Activated CD8-positive, alpha-beta memory T cell treated with anti-CD3 and anti-CD28 coated beads for 36 hours (primary cell): ENCODE results near the gene UEVLD. TPM values are rescaled to one million over a fixed set of nuclear protein-coding genes. Genes with fewer than 3 reads are reported as not detected.

ENCODE experiments used
- CTCF ChIA-PET: fragments of 350-600 bp; sonication (Branson Sonifier 250); formaldehyde crosslinking; loops from one replicate; lab custom pipeline; 2021; ENCODE audit warnings: antibody characterized with exemption; lab: Charles Lee
- POLR2A ChIA-PET: fragments of 350-600 bp; sonication (Branson Sonifier 250); formaldehyde crosslinking; loops from one replicate; lab custom pipeline; 2021; ENCODE audit warnings: antibody characterized with exemption; lab: Charles Lee
- total RNA-seq, 2 experiments: library from RNA; stranded (reverse); gene quantifications; one replicate each; pipeline ENCODE4 v1.2.3, GENCODE V29; 2021

Gene UEVLD
- total RNA-seq, result 10 to 100 TPM; 17.6 to 19.3 TPM

DNA sequence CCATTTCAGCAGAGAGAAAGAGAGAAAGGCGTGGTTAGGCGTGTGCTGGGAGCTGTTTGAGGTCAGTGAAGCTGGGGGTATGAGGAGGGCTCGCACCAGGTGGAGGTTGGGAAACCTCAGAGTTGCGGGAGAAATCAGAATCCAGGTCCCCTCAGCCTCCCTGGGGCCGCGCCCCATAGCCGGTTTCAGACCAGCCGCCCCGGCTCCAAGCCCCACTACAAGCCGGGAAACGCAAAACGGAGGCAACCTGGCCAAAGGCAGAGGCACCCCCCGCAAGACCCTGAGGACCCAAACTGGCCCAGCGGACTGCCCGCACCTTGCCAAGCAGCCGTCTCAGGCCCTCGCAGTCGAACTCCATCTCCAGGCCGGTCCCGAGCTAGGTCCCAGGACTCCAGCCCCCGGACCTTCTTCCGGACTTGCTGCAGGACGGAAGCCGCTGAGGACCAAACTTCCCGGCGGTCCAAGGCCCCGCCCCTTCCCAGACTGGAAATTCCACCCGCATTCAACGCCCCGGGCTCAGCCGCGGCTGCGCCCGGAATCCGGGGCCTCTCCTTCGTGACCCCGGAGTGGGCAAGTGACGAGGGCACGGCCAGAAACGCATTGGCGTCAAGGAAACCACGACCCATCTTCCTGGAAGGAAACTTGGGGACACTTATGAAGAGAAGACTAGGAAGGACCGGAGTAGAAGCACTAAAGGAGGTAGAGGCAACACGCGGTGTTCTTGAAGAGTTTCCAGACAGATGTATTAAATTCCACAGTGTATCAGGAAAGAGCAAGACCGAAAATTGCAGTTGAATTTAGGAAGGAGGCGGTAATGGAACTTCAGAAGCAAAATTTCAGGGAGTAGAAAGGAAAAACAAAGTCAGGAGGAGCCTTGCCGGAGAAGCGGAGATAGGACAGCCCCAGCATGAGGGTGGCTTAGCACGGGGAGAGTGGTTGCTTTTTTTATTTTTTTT lies at the start of gene UEVLD:
TSS of gene UEVLD (minus strand) at position 438 of the 956 bp plus-strand sequence. CDS start at position 358, 80 bp downstream.
- POLR2A ChIA-PET, result interaction anchor here (0.9 to 1.4 kb wide), 5 partner anchors 9 to 193 kb away, joined by 3 to 14 read pairs (median 4); partner anchors contain the start of gene SPTY2D1
- CTCF ChIA-PET, result interaction anchor here (0.8 to 1.7 kb wide), 3 partner anchors 9 to 25 kb away, joined by 3 to 4 read pairs (median 4); no protein-coding TSS in a partner anchor

- ChIA-PET CTCF (interaction anchor here (0.6 to 2.8 kb wide), 6 partner anchors 15 to 108 kb away, joined by 3 to 16 read pairs (median 4); partner anchors contain the start of gene TSG101), POLR2A (interaction anchor here (0.6 to 2.5 kb wide), 10 partner anchors 16 to 238 kb away, joined by 3 to 14 read pairs (median 4); partner anchors contain the start of genes TSG101 and UEVLD)
Observed at GRCh38 chr11:18634140-18635032, 45.9 kb upstream of the UEVLD start, which contains the start of gene SPTY2D1. SPTY2D1 (minus strand) TSS chr11:18634342; CDS start chr11:18634257, 85 bp downstream.

DNA sequence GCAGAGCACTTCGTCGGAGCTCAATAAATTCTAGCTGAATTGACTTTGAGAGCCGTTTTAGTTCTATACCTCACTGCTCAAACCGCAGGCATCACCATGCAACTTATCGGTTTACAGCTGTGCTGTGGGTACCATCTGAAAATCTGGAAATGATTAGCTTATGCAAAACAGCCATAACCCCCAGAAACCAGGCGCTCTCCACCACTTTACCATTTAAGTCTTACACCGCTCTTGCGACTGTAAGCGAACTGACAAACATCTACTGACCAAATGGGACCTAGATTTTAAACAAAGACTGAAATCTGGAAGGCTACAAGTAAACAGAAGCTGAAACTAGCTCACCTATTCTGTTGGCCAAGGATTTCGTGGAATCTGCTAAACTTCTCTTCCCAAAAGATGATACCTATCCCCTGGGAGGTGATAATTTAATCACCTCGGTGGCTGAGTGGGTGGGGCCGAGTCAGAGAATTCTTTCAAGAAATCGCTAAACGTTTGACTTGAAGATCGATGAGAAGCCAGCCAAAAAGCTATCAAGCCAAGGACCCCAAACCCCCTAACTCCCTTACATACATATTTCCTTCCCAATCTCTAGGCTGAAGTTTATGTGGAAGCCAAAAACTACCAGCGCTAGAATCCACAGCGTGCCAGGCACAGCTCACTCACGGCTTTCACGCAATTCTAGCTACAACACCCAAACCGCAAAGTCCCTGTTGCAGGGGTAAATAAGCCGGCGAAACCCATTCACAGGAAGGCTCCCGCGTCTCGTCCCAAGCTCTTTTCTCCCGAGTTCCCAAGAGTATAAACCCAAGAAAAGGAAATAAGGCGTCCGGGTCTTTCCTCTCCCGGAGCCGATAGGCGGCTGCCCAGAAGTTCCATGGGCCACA lies 45.0 kb upstream of the UEVLD start:
- POLR2A ChIA-PET, result interaction anchor here (0.7 to 2.5 kb wide), 9 partner anchors 15 to 237 kb away, joined by 3 to 14 read pairs (median 9); partner anchors contain the start of genes TSG101 and UEVLD
- CTCF ChIA-PET, result interaction anchor here (1.0 to 2.8 kb wide), 6 partner anchors 14 to 107 kb away, joined by 3 to 16 read pairs (median 4); partner anchors contain the start of gene TSG101

GRCh38 chr11:18632841-18633240 lies 44.3 kb upstream of the UEVLD start:
- ChIA-PET POLR2A (interaction anchor here (0.6 to 2.5 kb wide), 6 partner anchors 15 to 254 kb away, joined by 4 to 14 read pairs (median 11); partner anchors contain the start of genes TSG101 and UEVLD), CTCF (interaction anchor here (1.2 to 2.8 kb wide), 3 partner anchors 14 to 23 kb away, joined by 4 to 16 read pairs (median 4); no protein-coding TSS in a partner anchor)

- POLR2A ChIA-PET, result interaction anchor here (0.5 to 0.9 kb wide), 2 partner anchors 20 to 611 kb away, joined by 3 read pairs; partner anchors contain the start of gene SERGEF
- CTCF ChIA-PET, result interaction anchor here (0.6 kb wide), 1 partner anchor 171 kb away, joined by 3 read pairs; no protein-coding TSS in a partner anchor
Observed at GRCh38 chr11:18624161-18624560, 35.6 kb upstream of the UEVLD start.

- CTCF ChIA-PET, result no interaction called here
- POLR2A ChIA-PET, result interaction anchor here (0.9 kb wide), 1 partner anchor 20 kb away, joined by 3 read pairs; no protein-coding TSS in a partner anchor
Observed at GRCh38 chr11:18623707-18624106, 35.2 kb upstream of the UEVLD start.

DNA sequence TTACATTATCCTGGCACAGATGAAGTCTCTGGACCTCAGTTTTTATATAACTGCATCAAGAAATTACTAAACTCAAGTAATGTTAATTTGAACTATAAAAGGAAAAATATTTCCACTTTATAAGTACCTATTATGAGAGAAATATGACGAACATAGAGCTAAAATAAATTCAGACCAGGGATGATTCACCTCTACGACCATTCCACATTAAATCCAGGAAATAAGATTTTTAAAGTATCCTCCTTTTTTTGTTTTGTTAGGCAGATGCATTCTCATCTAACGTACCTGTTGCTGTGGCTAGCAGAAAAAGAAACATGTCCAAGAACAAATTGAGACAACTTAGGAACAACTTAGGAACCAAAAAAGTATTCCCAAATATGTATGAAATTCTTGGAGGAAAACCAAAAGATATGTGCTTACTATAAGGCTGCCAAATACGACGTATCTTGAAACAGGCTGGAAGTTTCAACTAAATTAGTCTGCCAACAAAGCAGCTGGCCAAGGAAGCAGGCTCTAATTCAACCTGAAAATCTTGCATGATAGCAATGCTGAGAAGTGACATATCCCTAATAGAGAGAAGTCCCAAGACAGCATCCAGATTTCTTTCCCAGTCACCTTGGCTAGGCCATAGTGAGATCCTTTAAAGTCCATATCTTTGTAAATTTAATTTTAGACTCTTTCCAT lies 29.9 kb upstream of the UEVLD start:
- ChIA-PET CTCF (interaction anchor here (1.2 to 3.1 kb wide), 3 partner anchors 11 to 15 kb away, joined by 3 to 16 read pairs (median 4); partner anchors contain the start of gene SPTY2D1), POLR2A (interaction anchor here (0.7 to 1.6 kb wide), 2 partner anchors 15 to 1854 kb away, joined by 5 to 13 read pairs; partner anchors contain the start of gene SPTY2D1)

DNA sequence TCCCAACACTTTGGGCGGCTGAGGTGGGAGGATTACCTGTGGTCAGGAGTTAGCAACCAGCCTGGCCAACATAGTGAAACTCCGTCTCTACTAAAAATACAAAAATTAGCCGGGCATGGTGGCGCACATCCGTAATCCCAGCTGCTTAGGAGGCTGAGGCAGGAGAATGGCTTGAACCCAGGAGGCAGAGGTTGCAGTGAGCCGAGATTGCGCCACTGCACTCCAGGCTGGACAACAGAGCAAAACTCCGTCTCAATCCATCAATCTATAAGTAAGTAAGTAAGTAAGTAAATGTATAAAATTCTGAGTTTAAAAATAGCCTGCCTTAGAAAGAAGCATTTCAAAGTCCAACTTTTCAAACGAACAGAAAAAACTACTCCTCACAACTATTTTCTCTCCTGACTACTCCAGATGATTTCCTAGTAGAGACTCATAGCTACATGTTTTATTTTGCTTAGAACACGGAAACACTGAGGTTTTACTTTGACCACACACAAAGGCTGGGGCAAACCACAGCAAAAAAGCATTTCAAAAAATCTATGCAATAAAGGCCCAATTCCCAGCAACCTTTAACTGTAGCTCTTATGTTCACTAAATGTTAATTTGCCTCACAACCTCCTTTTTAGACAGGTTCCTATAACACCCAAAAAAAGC lies 29.3 kb upstream of the UEVLD start:
- POLR2A ChIA-PET, result interaction anchor here (0.7 to 1.6 kb wide), 2 partner anchors 16 to 321 kb away, joined by 9 to 13 read pairs; partner anchors contain the start of gene SPTY2D1
- CTCF ChIA-PET, result interaction anchor here (1.2 to 3.1 kb wide), 2 partner anchors 12 to 15 kb away, joined by 3 to 16 read pairs; partner anchors contain the start of gene SPTY2D1

- ChIA-PET POLR2A (interaction anchor here (0.6 to 2.0 kb wide), 4 partner anchors 17 to 28 kb away, joined by 3 to 9 read pairs (median 4); partner anchors contain the start of genes SPTY2D1 and UEVLD), CTCF (interaction anchor here (0.6 to 3.1 kb wide), 5 partner anchors 17 to 220 kb away, joined by 3 to 16 read pairs (median 3); partner anchors contain the start of gene SPTY2D1)
Observed at GRCh38 chr11:18615628-18616392, 27.3 kb upstream of the UEVLD start.

DNA sequence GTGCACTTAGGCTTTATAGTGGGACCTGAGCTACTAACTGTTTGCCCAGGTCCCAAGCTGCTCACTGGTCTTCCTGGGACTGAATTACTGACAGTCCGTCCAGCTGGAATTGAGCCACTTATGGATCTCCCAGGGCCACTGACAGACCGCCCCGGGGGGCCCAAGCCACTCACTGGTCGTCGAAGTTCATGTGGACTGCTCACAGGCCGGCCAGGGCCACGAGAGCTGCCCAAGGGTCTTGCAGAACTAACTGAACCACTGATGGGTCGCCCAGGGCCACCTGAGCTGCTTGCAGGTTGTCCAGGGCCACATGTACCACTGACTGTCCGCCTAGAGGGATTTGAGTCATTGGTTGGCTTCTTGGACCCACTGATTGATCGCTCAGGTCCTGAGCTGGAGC lies 26.1 kb upstream of the UEVLD start:
- CTCF ChIA-PET, result interaction anchor here (0.6 to 1.3 kb wide), 3 partner anchors 18 to 76 kb away, joined by 3 to 5 read pairs (median 4); partner anchors contain the start of gene UEVLD
- POLR2A ChIA-PET, result interaction anchor here (0.7 to 1.1 kb wide), 2 partner anchors 19 to 22 kb away, joined by 4 read pairs; no protein-coding TSS in a partner anchor

DNA sequence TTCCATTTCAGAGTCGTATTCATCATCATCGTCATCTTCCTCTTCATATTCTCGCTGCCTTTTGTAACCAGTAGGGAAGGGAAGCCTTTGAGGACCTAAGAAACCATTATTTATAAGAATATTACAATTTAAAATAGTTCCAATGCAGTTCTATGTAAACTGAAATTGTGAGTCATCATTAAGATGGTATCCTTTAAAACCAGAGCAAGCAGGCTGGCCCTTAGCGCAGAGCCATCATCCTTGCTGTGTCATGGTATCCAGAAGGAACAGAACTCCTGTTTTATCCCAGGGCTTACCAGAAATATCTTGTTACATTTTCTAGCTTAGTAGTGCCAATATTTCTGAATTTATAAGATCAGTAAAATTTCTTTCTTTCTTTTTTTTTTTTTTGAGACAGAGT lies 23.9 kb upstream of the UEVLD start:
- CTCF ChIA-PET, result no interaction called here
- POLR2A ChIA-PET, result no interaction called here

- ChIA-PET CTCF (interaction anchor here (0.8 kb wide), 1 partner anchor 9 kb away, joined by 3 read pairs; no protein-coding TSS in a partner anchor), POLR2A (interaction anchor here (0.6 kb wide), 1 partner anchor 1681 kb away, joined by 3 read pairs; no protein-coding TSS in a partner anchor)
Observed at GRCh38 chr11:18611196-18611595, 22.7 kb upstream of the UEVLD start.

DNA sequence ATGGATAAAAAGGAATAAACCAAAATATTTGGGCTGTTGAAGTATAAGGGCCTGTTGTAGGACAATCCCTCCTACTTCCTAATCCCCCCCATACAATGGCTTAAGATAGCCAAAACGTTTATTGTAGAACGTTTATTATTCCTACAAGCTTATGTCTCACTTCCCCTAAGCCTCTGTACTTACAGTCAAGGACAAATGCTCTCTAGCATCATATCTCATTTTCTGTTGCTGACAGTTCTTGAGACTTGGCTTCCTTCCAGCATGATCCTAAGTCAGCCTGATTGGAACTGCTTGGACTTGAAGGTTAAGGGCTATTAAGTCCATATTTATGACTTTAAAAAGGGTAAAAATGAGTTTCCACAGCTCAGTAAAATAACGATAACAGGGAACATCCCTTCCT lies 19.8 kb upstream of the UEVLD start:
- POLR2A ChIA-PET, result no interaction called here
- CTCF ChIA-PET, result interaction anchor here (1.4 kb wide), 1 partner anchor 19 kb away, joined by 3 read pairs; the partner anchor contains the start of gene UEVLD

- ChIA-PET POLR2A (no interaction called here), CTCF (no interaction called here)
Observed at GRCh38 chr11:18600915-18601569, 12.5 kb upstream of the UEVLD start.
